Stimulated activated CD4-positive, alpha-beta T cell treated with anti-CD3 and anti-CD28 coated beads, Interleukin-1b, Interleukin-23, amount 100 ng/mL, for 48 hours (primary cell): Measurements from ENCODE around the gene PPIL6.

Source experiments
- DNase-seq: peaks from one replicate; pipeline ENCODE4 v3.0.0-alpha.2; 2020

The PPIL6 gene

GRCh38 chr6:109440331-109441068 lies at the start of gene PPIL6, which contains the start of gene SMPD2:
Gene PPIL6, minus strand, starts transcription at chr6:109440628. Its CDS starts 38 bp downstream, at chr6:109440590.
Gene SMPD2, plus strand, starts transcription at chr6:109440724. Its CDS starts 398 bp downstream, at chr6:109441122.
- DNase-seq, result peak; percentile 74

- no peak for DNase-seq
Measured at GRCh38 chr6:109488001-109488400, 47.6 kb upstream of the PPIL6 start.

- no peak for DNase-seq
Measured at GRCh38 chr6:109486068-109486467, 45.6 kb upstream of the PPIL6 start.

GRCh38 chr6:109485266-109485935 lies 45.0 kb upstream of the PPIL6 start:
- DNase-seq, result no peak

GRCh38 chr6:109484122-109484521 lies 43.7 kb upstream of the PPIL6 start:
- no peak for DNase-seq

GRCh38 chr6:109483735-109484057 lies 43.3 kb upstream of the PPIL6 start:
- DNase-seq, result no peak

GRCh38 chr6:109482905-109483734 lies 42.7 kb upstream of the PPIL6 start, which contains the start of gene ZBTB24:
Gene ZBTB24, minus strand, starts transcription at chr6:109483219. Its CDS starts 1,193 bp downstream, at chr6:109482026.
- peak; percentile 87 for DNase-seq

GRCh38 chr6:109480993-109481480 lies 40.6 kb upstream of the PPIL6 start:
- DNase-seq, result no peak

GRCh38 chr6:109478841-109479624 lies 38.6 kb upstream of the PPIL6 start:
- no peak for DNase-seq

- DNase-seq, result no peak
Measured at GRCh38 chr6:109478222-109478805, 37.9 kb upstream of the PPIL6 start.

GRCh38 chr6:109477725-109478124 lies 37.3 kb upstream of the PPIL6 start:
- no peak for DNase-seq

- no peak for DNase-seq
Measured at GRCh38 chr6:109477184-109477583, 36.8 kb upstream of the PPIL6 start.

GRCh38 chr6:109475625-109476024 lies 35.2 kb upstream of the PPIL6 start:
- no peak for DNase-seq

- DNase-seq, result no peak
Measured at GRCh38 chr6:109474995-109475394, 34.6 kb upstream of the PPIL6 start.

GRCh38 chr6:109473120-109473519 lies 32.7 kb upstream of the PPIL6 start:
- DNase-seq, result no peak

- no peak for DNase-seq
Measured at GRCh38 chr6:109472132-109472995, 31.9 kb upstream of the PPIL6 start.

GRCh38 chr6:109471105-109471810 lies 30.8 kb upstream of the PPIL6 start:
- no peak for DNase-seq

GRCh38 chr6:109469591-109470189 lies 29.3 kb upstream of the PPIL6 start:
- no peak for DNase-seq

- no peak for DNase-seq
Measured at GRCh38 chr6:109467696-109468095, 27.3 kb upstream of the PPIL6 start.
